MM.1S (cell line): ENCODE results near the gene DENND5B.
"Not testable (repeated sequence)": the region's sequence is repeated elsewhere in the genome, so short reads cannot be mapped to it uniquely, and the experiment has no call there.

Experiments used
- EZH2 ChIP-seq: fragments of 300-600 bp; sonication (generic); optimal IDR thresholded peaks from 2 replicates; pipeline ENCODE3; 2017; ENCODE audit warnings: low read depth, mild to moderate bottlenecking, antibody characterized with exemption, low read length, mixed read lengths
- EZH2phosphoT487 ChIP-seq: fragments of 300-600 bp; sonication (generic); IDR thresholded peaks from 2 replicates; pipeline ENCODE4 v1.6.1; 2018; ENCODE audit warnings: antibody characterized with exemption, low read length
- TF ChIP-seq, protein P1 (sequence below): fragments of 300-600 bp; sonication (generic); IDR thresholded peaks from 2 replicates; pipeline ENCODE4 v1.5.1; 2016; ENCODE audit warnings: antibody characterized with exemption, low read length, mixed read lengths

DNA sequence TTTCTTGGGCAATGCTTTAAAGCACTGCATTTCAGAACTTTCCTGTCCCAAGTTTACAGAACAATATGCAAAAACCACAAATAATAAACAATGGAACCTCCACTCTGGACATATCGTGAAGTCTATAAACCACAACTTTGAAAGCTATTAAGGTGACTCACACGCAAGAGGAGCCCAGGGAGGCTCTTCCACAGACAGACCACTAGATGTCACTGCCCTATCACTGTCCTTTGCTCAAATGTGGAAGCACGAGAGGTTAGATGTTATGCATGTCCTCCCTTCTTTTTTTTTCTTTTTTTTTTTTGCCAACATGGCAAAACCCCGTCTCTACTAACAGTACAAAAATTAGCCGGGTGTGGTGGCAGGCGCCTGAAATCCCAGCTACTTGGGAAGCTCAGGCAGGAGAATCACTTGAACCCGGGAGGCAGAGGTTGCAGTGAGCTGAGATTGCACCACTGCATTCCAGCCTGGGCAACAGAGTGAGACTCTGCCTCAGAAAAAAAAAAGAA lies 187.8 kb downstream of the DENND5B start:
- not testable (repeated sequence) for TF ChIP-seq EZH2, EZH2phosphoT487
- TF ChIP-seq, protein P1, sequence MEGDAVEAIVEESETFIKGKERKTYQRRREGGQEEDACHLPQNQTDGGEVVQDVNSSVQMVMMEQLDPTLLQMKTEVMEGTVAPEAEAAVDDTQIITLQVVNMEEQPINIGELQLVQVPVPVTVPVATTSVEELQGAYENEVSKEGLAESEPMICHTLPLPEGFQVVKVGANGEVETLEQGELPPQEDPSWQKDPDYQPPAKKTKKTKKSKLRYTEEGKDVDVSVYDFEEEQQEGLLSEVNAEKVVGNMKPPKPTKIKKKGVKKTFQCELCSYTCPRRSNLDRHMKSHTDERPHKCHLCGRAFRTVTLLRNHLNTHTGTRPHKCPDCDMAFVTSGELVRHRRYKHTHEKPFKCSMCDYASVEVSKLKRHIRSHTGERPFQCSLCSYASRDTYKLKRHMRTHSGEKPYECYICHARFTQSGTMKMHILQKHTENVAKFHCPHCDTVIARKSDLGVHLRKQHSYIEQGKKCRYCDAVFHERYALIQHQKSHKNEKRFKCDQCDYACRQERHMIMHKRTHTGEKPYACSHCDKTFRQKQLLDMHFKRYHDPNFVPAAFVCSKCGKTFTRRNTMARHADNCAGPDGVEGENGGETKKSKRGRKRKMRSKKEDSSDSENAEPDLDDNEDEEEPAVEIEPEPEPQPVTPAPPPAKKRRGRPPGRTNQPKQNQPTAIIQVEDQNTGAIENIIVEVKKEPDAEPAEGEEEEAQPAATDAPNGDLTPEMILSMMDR, result peak; percentile 80
